GM12874 (cell line): ENCODE results near the gene MYH11.

Experiments used
- CTCF ChIP-seq: IDR thresholded peaks from 2 replicates; pipeline ENCODE4 v1.5.1; 2011; ENCODE audit warnings: low read depth, mild to moderate bottlenecking, control low read depth, low read length, moderate library complexity; ENCODE audit not compliant: insufficient read depth

Gene MYH11

GRCh38 chr16:15856901-15857698, at the start of gene MYH11:
Gene MYH11 (minus strand): TSS chr16:15857028. CDS start chr16:15838252, 18,776 bp downstream.
- 0 out of 2 replicates have a peak, but pooled peaks have one; percentile 4 for TF ChIP-seq CTCF

GRCh38 chr16:15906439-15906838, 49.6 kb upstream of the MYH11 start:
- no peak for TF ChIP-seq CTCF

GRCh38 chr16:15903960-15904359, 47.1 kb upstream of the MYH11 start:
- no peak for TF ChIP-seq CTCF

GRCh38 chr16:15900901-15901500, 44.2 kb upstream of the MYH11 start:
- TF ChIP-seq CTCF: no peak

- no peak for TF ChIP-seq CTCF
Observed at GRCh38 chr16:15900357-15900756, 43.5 kb upstream of the MYH11 start.

- no peak for TF ChIP-seq CTCF
Observed at GRCh38 chr16:15899538-15900100, 42.8 kb upstream of the MYH11 start.

- TF ChIP-seq CTCF: no peak
Observed at GRCh38 chr16:15898654-15899053, 41.8 kb upstream of the MYH11 start.
